IMR-90 (cell line): Measurements from ENCODE around the gene EIF2B4. TPM values are rescaled to one million over a fixed set of nuclear protein-coding genes. Genes with fewer than 3 reads are reported as not detected.

Experiments
- ATAC-seq: fragments of 200-7000 bp; cut with Tn5 transposase; 2 replicates; pipeline ENCODE4 v1.9.1; 2020; ENCODE audit warnings: low read depth, mild to moderate bottlenecking, moderate library complexity
- BruUV-seq: library from RNA; stranded (reverse); fragments of 400-500 nt; replicated peaks from 2 replicates; lab custom pipeline; 2021; lab: Mats Ljungman, UMichigan
- CTCF ChIA-PET: fragments of 300-600 bp; formaldehyde crosslinking; extraction: SDS; loops from one replicate; lab custom pipeline; 2021; ENCODE audit warnings: antibody characterized with exemption; lab: Yijun Ruan, JAX
- POLR2A ChIA-PET: fragments of 300-600 bp; sonication (Branson Sonifier 250); formaldehyde crosslinking; loops from one replicate; lab custom pipeline; 2022; ENCODE audit warnings: antibody characterized with exemption; ENCODE audit not compliant: unreplicated experiment; lab: Charles Lee
- DNase-seq: peaks from one replicate; pipeline ENCODE4 v3.0.0; 2013
- H2AFZ ChIP-seq: replicated peaks from 2 replicates; pipeline ENCODE3; 2013; ENCODE audit warnings: low read length, mild to moderate bottlenecking; ENCODE audit not compliant: poor library complexity
- H2AK5ac ChIP-seq: 2 replicates; pipeline ENCODE4 v1.6.1; 2013; ENCODE audit warnings: low read depth, low read length, inconsistent platforms
- H2AK9ac ChIP-seq: replicated peaks from 2 replicates; pipeline ENCODE3; 2013; ENCODE audit warnings: mild to moderate bottlenecking, low read depth, low read length, moderate library complexity; ENCODE audit not compliant: poor library complexity
- H2BK120ac ChIP-seq: 2 replicates; pipeline ENCODE4 v1.6.1; 2013; ENCODE audit warnings: low read depth, low read length, inconsistent platforms
- H2BK15ac ChIP-seq: 3 replicates; pipeline ENCODE4 v1.6.1; 2013; ENCODE audit warnings: low read depth, low read length, inconsistent platforms
- H2BK20ac ChIP-seq: 2 replicates; pipeline ENCODE4 v1.6.1; 2013; ENCODE audit warnings: low read depth, mild to moderate bottlenecking, inconsistent platforms, low read length, moderate library complexity
- H2BK5ac ChIP-seq: 2 replicates; pipeline ENCODE4 v1.6.1; 2013; ENCODE audit warnings: mild to moderate bottlenecking, low read depth, low read length, inconsistent platforms; ENCODE audit not compliant: poor library complexity, severe bottlenecking
- H3K14ac ChIP-seq: replicated peaks from 2 replicates; pipeline ENCODE4 v1.6.1; 2013; ENCODE audit warnings: low read depth, low read length, inconsistent platforms
- H3K18ac ChIP-seq: 2 replicates; pipeline ENCODE4 v1.6.1; 2013; ENCODE audit warnings: low read depth, low read length, control low read depth
- H3K23ac ChIP-seq: 2 replicates; pipeline ENCODE4 v1.6.1; 2013; ENCODE audit warnings: low read depth, low read length, inconsistent platforms
- H3K27ac ChIP-seq: 2 replicates; pipeline ENCODE4 v1.5.1; 2013; ENCODE audit warnings: mild to moderate bottlenecking, control low read depth, low read length; ENCODE audit not compliant: insufficient read depth
- H3K27me3 ChIP-seq: 2 replicates; pipeline ENCODE4 v1.6.1; 2013; ENCODE audit warnings: low read length; ENCODE audit not compliant: control insufficient read depth, insufficient read depth
- H3K36me3 ChIP-seq: 2 replicates; pipeline ENCODE4 v1.6.1; 2013; ENCODE audit warnings: low read length, mixed read lengths; ENCODE audit not compliant: control insufficient read depth, insufficient read depth
- H3K4ac ChIP-seq: 2 replicates; pipeline ENCODE4 v1.6.1; 2013; ENCODE audit warnings: low read depth, low read length, inconsistent platforms
- H3K4me1 ChIP-seq: 2 replicates; pipeline ENCODE4 v1.6.1; 2013; ENCODE audit warnings: low read length, mixed read lengths; ENCODE audit not compliant: control insufficient read depth, insufficient read depth
- H3K4me2 ChIP-seq: 2 replicates; pipeline ENCODE4 v1.6.1; 2013; ENCODE audit warnings: low read depth, mild to moderate bottlenecking, control low read depth, low read length, moderate library complexity
- H3K4me3 ChIP-seq: 2 replicates; pipeline ENCODE4 v1.5.1; 2013; ENCODE audit warnings: low read depth, mild to moderate bottlenecking, control low read depth, low read length, moderate library complexity; ENCODE audit not compliant: insufficient read depth
- H3K56ac ChIP-seq: 2 replicates; pipeline ENCODE4 v1.6.1; 2013; ENCODE audit warnings: low read length, inconsistent platforms; ENCODE audit not compliant: insufficient read depth; ENCODE audit errors: extremely low read depth
- H3K79me1 ChIP-seq, 2 experiments: 2 replicates each; pipeline ENCODE4 v1.6.1; 2013; ENCODE audit warnings: low read length in 2 of 2, inconsistent platforms in 1 of 2, low read depth in 1 of 2
- H3K9ac ChIP-seq: 2 replicates; pipeline ENCODE4 v1.6.1; 2013; ENCODE audit warnings: low read depth, low read length, control low read depth
- H3K9me1 ChIP-seq: 2 replicates; pipeline ENCODE4 v1.6.1; 2013; ENCODE audit warnings: low read length, inconsistent platforms; ENCODE audit not compliant: insufficient read depth
- H3K9me3 ChIP-seq: 2 replicates; pipeline ENCODE4 v1.6.1; 2013; ENCODE audit warnings: low read length; ENCODE audit not compliant: control insufficient read depth, insufficient read depth
- H4K20me1 ChIP-seq: 2 replicates; pipeline ENCODE4 v1.6.1; 2013; ENCODE audit warnings: low read length, inconsistent platforms; ENCODE audit not compliant: insufficient read depth
- H4K5ac ChIP-seq: 2 replicates; pipeline ENCODE4 v1.6.1; 2013; ENCODE audit warnings: mild to moderate bottlenecking, low read depth, low read length, control low read depth
- H4K8ac ChIP-seq, 2 experiments: 2 replicates each; pipeline ENCODE4 v1.6.1; 2013; ENCODE audit warnings: low read depth in 2 of 2, low read length in 2 of 2, control low read depth in 1 of 2, inconsistent platforms in 1 of 2
- H4K91ac ChIP-seq: 2 replicates; pipeline ENCODE4 v1.6.1; 2013; ENCODE audit warnings: low read depth, low read length, inconsistent platforms; ENCODE audit not compliant: insufficient read depth
- BHLHE40 ChIP-seq: fragments of 150-350 bp; IDR thresholded peaks from 2 replicates; pipeline ENCODE4 v1.6.1; 2016; ENCODE audit warnings: mild to moderate bottlenecking, low read depth, low read length
- CEBPB ChIP-seq: IDR thresholded peaks from 2 replicates; pipeline ENCODE4 v1.6.1; 2012; ENCODE audit warnings: low read depth, low read length, improper control_type of control experiment
- CHD1 ChIP-seq: IDR thresholded peaks from 2 replicates; pipeline ENCODE4 v1.6.1; 2012; ENCODE audit warnings: low read depth, low read length, improper control_type of control experiment
- CTCF ChIP-seq: conservative IDR thresholded peaks from 2 replicates; pipeline ENCODE4 v1.5.1; 2012; ENCODE audit warnings: mild to moderate bottlenecking, low read depth, low read length, improper control_type of control experiment
- FOS ChIP-seq: fragments of 150-350 bp; IDR thresholded peaks from 2 replicates; pipeline ENCODE4 v1.6.1; 2016; ENCODE audit warnings: low read depth, low read length
- MAFK ChIP-seq: IDR thresholded peaks from 2 replicates; pipeline ENCODE4 v1.6.1; 2012; ENCODE audit warnings: low read depth, low read length, improper control_type of control experiment
- MAZ ChIP-seq: IDR thresholded peaks from 2 replicates; pipeline ENCODE4 v1.6.1; 2012; ENCODE audit warnings: low read depth, mild to moderate bottlenecking, low read length, improper control_type of control experiment, moderate library complexity, borderline replicate concordance
- MXI1 ChIP-seq: IDR thresholded peaks from 2 replicates; pipeline ENCODE4 v1.6.1; 2012; ENCODE audit warnings: low read depth, mild to moderate bottlenecking, low read length, moderate library complexity, borderline replicate concordance
- NFE2L2 ChIP-seq: fragments of 150-350 bp; IDR thresholded peaks from 2 replicates; pipeline ENCODE4 v1.6.1; 2016; ENCODE audit warnings: low read depth, mild to moderate bottlenecking, low read length
- POLR2A ChIP-seq: IDR thresholded peaks from 2 replicates; pipeline ENCODE4 v1.6.1; 2012; ENCODE audit warnings: mild to moderate bottlenecking, low read depth, low read length
- RAD21 ChIP-seq: IDR thresholded peaks from 2 replicates; pipeline ENCODE4 v1.6.1; 2012; ENCODE audit warnings: low read length, improper control_type of control experiment
- RCOR1 ChIP-seq: IDR thresholded peaks from 2 replicates; pipeline ENCODE4 v1.6.1; 2012; ENCODE audit warnings: mild to moderate bottlenecking, low read length, improper control_type of control experiment; ENCODE audit not compliant: insufficient replicate concordance
- RFX5 ChIP-seq: IDR thresholded peaks from 2 replicates; pipeline ENCODE4 v1.8.0; 2012; ENCODE audit warnings: low read depth, mild to moderate bottlenecking, low read length, moderate library complexity
- WGBS, 2 experiments: methylation state at CpG; one replicate each; pipeline versions ENCODE4 v1.1.5 to v1.1.7; 2013; ENCODE audit warnings: missing lambda C conversion rate in 2 of 2; ENCODE audit not compliant: insufficient read length in 1 of 2; ENCODE audit errors: extremely low coverage in 2 of 2; 5-methylcytosine and 5-hydroxymethylcytosine counted together
- dilution Hi-C: fragments of 300-500 bp; cut with HindIII; formaldehyde crosslinking; loops from one replicate; pipeline ENCODE4 v1.14.3; 2018; ENCODE audit warnings: low sequenced_read_pairs; ENCODE audit not compliant: unreplicated experiment
- in situ Hi-C: fragments of 300-500 bp; cut with MboI; formaldehyde crosslinking; loops from 3 replicates; pipeline ENCODE4 v1.14.3; 2019; ENCODE audit warnings: low sequenced_read_pairs, inconsistent platforms, mixed read lengths
- intact Hi-C: fragments of 100-400 bp; cut with micrococcal nuclease; formaldehyde crosslinking; loops from 2 replicates; pipeline ENCODE4 v1.10.0; 2022
- polyA plus RNA-seq, 3 experiments: library from polyadenylated mRNA; depleted of rRNA; stranded (reverse); fragments of >200 nt; gene quantifications; 2 replicates each; pipeline ENCODE4 v1.2.3, GENCODE V29; 2012; ENCODE audit warnings: low replicate concordance in 1 of 3
- total RNA-seq: library from RNA; depleted of rRNA; stranded (reverse); fragments of >200 nt; gene quantifications from 2 replicates; pipeline ENCODE4 v1.2.3, GENCODE V29; 2012
- TF ChIP-seq, protein P1 (sequence below): fragments of 150-350 bp; IDR thresholded peaks from 2 replicates; pipeline ENCODE4 v1.6.1; 2017; ENCODE audit warnings: mild to moderate bottlenecking, antibody characterized with exemption, low read length, low read depth
- TF ChIP-seq, protein P2 (sequence below): fragments of 150-350 bp; IDR thresholded peaks from 2 replicates; pipeline ENCODE4 v1.6.1; 2016; ENCODE audit warnings: low read depth, mild to moderate bottlenecking, low read length, moderate library complexity, borderline replicate concordance

Gene EIF2B4
- total and polyA plus RNA-seq, 2 of the 4 experiments (the other 2 are of a cell fraction): 40.3 to 47.9 TPM

GRCh38 chr2:27390822-27391679, 20.9 kb upstream of the EIF2B4 start:
- no TSS peak for BruUV-seq
- no peak for DNase-seq
- in situ Hi-C loops: no loop called here

More at GRCh38 chr2:27390822-27391679, 20.9 kb upstream of the EIF2B4 start:
- Histone ChIP-seq H3K9me1 (peaks cover under 1% of the 10 kb centered on the region; the same call in 1 of the 2 replicates), H3K9me3 (no peaks in the 10 kb centered on the region), H3K4me2 (no peak overlapping the region), H4K5ac (no peak overlapping the region), H3K14ac (no peak overlapping the region), H2AK5ac (no peak overlapping the region), H4K8ac (no peak overlapping the region), H3K4me3 (no peak overlapping the region), H3K9ac (no peak overlapping the region), H3K27ac (no peak overlapping the region), H2BK20ac (no peak overlapping the region), H3K4me1 (no peaks in the 10 kb centered on the region), H3K23ac (no peak overlapping the region), H3K79me1 (peaks cover 29 to 62% of the 10 kb centered on the region in 2 experiments), H3K56ac (no peak overlapping the region), H3K36me3 (peaks cover 4% of the 10 kb centered on the region), H3K18ac (no peak overlapping the region), H3K4ac (no peak overlapping the region), H2BK120ac (no peak overlapping the region), H3K27me3 (no peaks in the 10 kb centered on the region), H2BK15ac (no peak overlapping the region), H2AFZ (no peak overlapping the region), H2BK5ac (no peak overlapping the region), H4K20me1 (peaks cover 26% of the 10 kb centered on the region), H2AK9ac (no peak overlapping the region), H4K91ac (no peak overlapping the region)
- no CpG with 5 or more reads among the region's 9 CpGs for WGBS, 2 experiments
- CTCF ChIA-PET: interaction anchor here (0.5 kb wide), 1 partner anchor 17 kb away, joined by 3 read pairs; no protein-coding TSS in a partner anchor
- intact Hi-C loops (no loop called here), dilution Hi-C loops (no loop called here)
- ATAC-seq: no peak
- POLR2A ChIA-PET: no interaction called here
- TF ChIP-seq NFE2L2 (no peak), RAD21 (no peak), BHLHE40 (no peak), RFX5 (no peak), MXI1 (no peak), CEBPB (no peak), FOS (no peak), POLR2A (no peak), CHD1 (no peak), MAFK (no peak), RCOR1 (no peak), CTCF (no peak), MAZ (no peak)
- TF ChIP-seq, protein P1, sequence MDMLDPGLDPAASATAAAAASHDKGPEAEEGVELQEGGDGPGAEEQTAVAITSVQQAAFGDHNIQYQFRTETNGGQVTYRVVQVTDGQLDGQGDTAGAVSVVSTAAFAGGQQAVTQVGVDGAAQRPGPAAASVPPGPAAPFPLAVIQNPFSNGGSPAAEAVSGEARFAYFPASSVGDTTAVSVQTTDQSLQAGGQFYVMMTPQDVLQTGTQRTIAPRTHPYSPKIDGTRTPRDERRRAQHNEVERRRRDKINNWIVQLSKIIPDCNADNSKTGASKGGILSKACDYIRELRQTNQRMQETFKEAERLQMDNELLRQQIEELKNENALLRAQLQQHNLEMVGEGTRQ: no peak
- TF ChIP-seq, protein P2, sequence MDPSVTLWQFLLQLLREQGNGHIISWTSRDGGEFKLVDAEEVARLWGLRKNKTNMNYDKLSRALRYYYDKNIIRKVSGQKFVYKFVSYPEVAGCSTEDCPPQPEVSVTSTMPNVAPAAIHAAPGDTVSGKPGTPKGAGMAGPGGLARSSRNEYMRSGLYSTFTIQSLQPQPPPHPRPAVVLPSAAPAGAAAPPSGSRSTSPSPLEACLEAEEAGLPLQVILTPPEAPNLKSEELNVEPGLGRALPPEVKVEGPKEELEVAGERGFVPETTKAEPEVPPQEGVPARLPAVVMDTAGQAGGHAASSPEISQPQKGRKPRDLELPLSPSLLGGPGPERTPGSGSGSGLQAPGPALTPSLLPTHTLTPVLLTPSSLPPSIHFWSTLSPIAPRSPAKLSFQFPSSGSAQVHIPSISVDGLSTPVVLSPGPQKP: no peak
